GM12891 (cell line): ENCODE results near the gene WDR72.

ENCODE experiments used
- POLR2A ChIP-seq: IDR thresholded peaks from 2 replicates; pipeline ENCODE4 v1.6.1; 2011; ENCODE audit warnings: low read depth, low read length, control low read depth
- POU2F2 ChIP-seq: IDR thresholded peaks from 2 replicates; pipeline ENCODE4 v1.6.1; 2011; ENCODE audit warnings: low read depth, mild to moderate bottlenecking, control low read depth, low read length, moderate library complexity
- TAF1 ChIP-seq: IDR thresholded peaks from 2 replicates; pipeline ENCODE4 v1.6.1; 2011; ENCODE audit warnings: low read depth, low read length, control low read depth

DNA sequence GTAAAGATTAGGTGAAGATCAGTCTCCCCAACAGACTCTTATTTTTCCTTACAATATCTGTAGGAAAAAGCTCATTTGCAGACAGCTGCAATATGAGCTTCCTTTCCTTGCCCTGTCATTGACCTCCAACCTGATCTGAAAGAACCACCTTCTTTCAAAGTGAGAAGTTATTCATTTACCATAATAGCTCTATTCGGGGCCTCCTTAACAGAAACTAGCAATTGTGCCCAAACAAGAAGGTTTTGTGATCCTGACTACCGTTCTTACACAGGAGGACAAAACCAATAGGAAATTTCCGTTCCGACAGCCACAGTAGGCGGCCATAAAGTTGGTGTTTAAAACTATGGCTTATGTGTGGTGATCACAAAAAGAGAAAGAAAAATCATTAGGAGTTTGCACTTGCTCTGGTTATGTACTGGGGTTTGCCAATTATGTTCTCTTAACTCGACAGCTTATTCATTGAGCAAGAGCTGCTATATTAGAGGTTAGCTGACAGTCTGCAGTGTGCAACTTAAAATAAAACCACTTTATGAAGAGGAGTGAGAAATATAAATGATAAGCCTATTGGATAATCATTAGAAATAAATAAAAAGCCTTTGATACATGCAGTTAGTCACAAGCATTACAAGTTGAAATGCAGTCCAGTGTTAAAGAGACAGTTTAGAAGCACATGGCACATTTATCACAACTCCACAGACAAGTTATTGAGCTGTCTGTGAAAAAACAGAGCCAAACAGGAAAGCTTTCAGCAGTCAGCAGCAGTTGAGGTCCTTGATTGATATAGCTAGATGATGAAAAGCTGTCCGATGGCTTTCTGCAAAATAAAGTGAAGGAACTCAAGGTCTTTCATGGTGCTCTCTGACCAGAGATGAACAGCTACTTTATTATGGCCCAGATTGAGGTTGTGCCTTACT lies 199.8 kb downstream of the WDR72 start:
- no peak for TF ChIP-seq POLR2A
- TF ChIP-seq POU2F2 = no peak
- TF ChIP-seq TAF1 = no peak
